Measurements from ENCODE around the gene LRMDA. TPM values are rescaled to one million over a fixed set of nuclear protein-coding genes. Genes with fewer than 3 reads are reported as not detected.

Gene LRMDA
- total RNA-seq, 4 donors from 2014 or later, result 1.5 to 15.7 (median 4.6) TPM

GRCh38 chr10:75487087-75487754 lies 55.8 kb downstream of the LRMDA start:
- TF ChIP-seq POLR2A (IDR thresholded peaks at IDR 0.05) (no peak), CTCF (IDR thresholded peaks at IDR 0.05) (no peak)
- intact Hi-C loops (cut with DNase I; ENCODE audit: low total_unique reads), result no loop called here
- Histone ChIP-seq H3K9me3 (no peaks in the 10 kb centered on the region), H3K27ac (no peak overlapping the region), H3K36me3 (no peaks in the 10 kb centered on the region), H3K27me3 (no peaks in the 10 kb centered on the region), H3K4me3 (no peak overlapping the region), H3K4me1 (no peaks in the 10 kb centered on the region)
- peak in 1 of 2 donors; percentile 41 for DNase-seq

GRCh38 chr10:75487755-75488125 lies 56.3 kb downstream of the LRMDA start:
- Histone ChIP-seq H3K27me3 (no peaks in the 10 kb centered on the region), H3K27ac (no peak overlapping the region), H3K4me3 (no peak overlapping the region), H3K36me3 (no peaks in the 10 kb centered on the region), H3K4me1 (no peaks in the 10 kb centered on the region), H3K9me3 (no peaks in the 10 kb centered on the region)
- DNase-seq, result no peak
- TF ChIP-seq CTCF (IDR thresholded peaks at IDR 0.05), result no peak
- no peak for TF ChIP-seq POLR2A (IDR thresholded peaks at IDR 0.05)
- intact Hi-C loops (cut with DNase I; ENCODE audit: low total_unique reads), result no loop called here

GRCh38 chr10:75492173-75492925 lies 60.9 kb downstream of the LRMDA start:
- intact Hi-C loops (cut with DNase I; ENCODE audit: low total_unique reads), result no loop called here
- no peak for DNase-seq
- Histone ChIP-seq H3K27me3 (no peaks in the 10 kb centered on the region), H3K36me3 (no peaks in the 10 kb centered on the region), H3K27ac (no peak overlapping the region), H3K9me3 (no peaks in the 10 kb centered on the region), H3K4me3 (no peak overlapping the region), H3K4me1 (no peaks in the 10 kb centered on the region)
- no peak for TF ChIP-seq CTCF (IDR thresholded peaks at IDR 0.05)
- no peak for TF ChIP-seq POLR2A (IDR thresholded peaks at IDR 0.05)

GRCh38 chr10:75493464-75493863 lies 62.0 kb downstream of the LRMDA start:
- H3K27ac ChIP-seq, result no peak overlapping the region
- intact Hi-C loops (cut with DNase I; ENCODE audit: low total_unique reads), result no loop called here
- TF ChIP-seq POLR2A (IDR thresholded peaks at IDR 0.05), result no peak
- no peak for TF ChIP-seq CTCF (IDR thresholded peaks at IDR 0.05)
- H3K27me3 ChIP-seq, result no peaks in the 10 kb centered on the region
- no peaks in the 10 kb centered on the region for H3K4me1 ChIP-seq
- no peaks in the 10 kb centered on the region for H3K9me3 ChIP-seq
- no peak for DNase-seq
- no peaks in the 10 kb centered on the region for H3K36me3 ChIP-seq
- H3K4me3 ChIP-seq, result no peak overlapping the region

GRCh38 chr10:75495434-75496190 lies 64.2 kb downstream of the LRMDA start:
- Histone ChIP-seq H3K4me1 (no peaks in the 10 kb centered on the region), H3K27me3 (no peaks in the 10 kb centered on the region), H3K27ac (no peak overlapping the region), H3K4me3 (no peak overlapping the region), H3K9me3 (no peaks in the 10 kb centered on the region), H3K36me3 (no peaks in the 10 kb centered on the region)
- no peak for TF ChIP-seq CTCF (IDR thresholded peaks at IDR 0.05)
- TF ChIP-seq POLR2A (IDR thresholded peaks at IDR 0.05), result no peak
- DNase-seq, result no peak
- intact Hi-C loops (cut with DNase I; ENCODE audit: low total_unique reads), result no loop called here
